OCI-LY1 (cell line): ENCODE data around the gene FAM32A.

Source experiments
- EZH2 ChIP-seq: fragments of 200-600 bp; sonication (generic), shearing (Covaris generic); IDR thresholded peaks from 2 replicates; pipeline ENCODE4 v1.8.0; 2017; ENCODE audit warnings: borderline replicate concordance, mixed run types, mild to moderate bottlenecking, antibody characterized with exemption, low read length, moderate library complexity, mixed read lengths
- TF ChIP-seq, protein P1 (sequence below): fragments of 200-600 bp; sonication (generic), shearing (Covaris generic); IDR thresholded peaks from 2 replicates; pipeline ENCODE4 v1.5.1; 2017; ENCODE audit warnings: mild to moderate bottlenecking, antibody characterized with exemption, low read length, moderate library complexity, mixed read lengths

DNA sequence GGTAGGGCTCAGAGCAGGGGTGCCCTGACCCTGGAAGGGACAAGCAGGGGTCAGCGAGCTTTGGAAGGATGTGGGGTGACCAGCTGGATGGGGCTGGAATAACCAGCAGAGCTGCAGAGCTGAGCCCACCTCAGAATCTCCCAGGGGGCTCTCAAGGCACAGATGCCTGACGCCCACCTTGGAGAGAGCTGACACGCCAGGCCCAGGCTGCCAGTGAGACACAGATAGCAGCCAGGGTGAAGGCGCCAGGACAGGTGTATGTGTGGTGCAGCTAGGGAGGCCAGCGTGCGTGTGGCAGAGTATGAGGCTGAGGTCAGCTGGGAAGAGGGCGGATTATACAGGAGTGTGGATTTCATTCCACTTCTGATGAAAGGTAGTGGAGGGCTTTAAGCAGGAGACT is 21.4 kb downstream of the FAM32A start:
- TF ChIP-seq, protein P1, sequence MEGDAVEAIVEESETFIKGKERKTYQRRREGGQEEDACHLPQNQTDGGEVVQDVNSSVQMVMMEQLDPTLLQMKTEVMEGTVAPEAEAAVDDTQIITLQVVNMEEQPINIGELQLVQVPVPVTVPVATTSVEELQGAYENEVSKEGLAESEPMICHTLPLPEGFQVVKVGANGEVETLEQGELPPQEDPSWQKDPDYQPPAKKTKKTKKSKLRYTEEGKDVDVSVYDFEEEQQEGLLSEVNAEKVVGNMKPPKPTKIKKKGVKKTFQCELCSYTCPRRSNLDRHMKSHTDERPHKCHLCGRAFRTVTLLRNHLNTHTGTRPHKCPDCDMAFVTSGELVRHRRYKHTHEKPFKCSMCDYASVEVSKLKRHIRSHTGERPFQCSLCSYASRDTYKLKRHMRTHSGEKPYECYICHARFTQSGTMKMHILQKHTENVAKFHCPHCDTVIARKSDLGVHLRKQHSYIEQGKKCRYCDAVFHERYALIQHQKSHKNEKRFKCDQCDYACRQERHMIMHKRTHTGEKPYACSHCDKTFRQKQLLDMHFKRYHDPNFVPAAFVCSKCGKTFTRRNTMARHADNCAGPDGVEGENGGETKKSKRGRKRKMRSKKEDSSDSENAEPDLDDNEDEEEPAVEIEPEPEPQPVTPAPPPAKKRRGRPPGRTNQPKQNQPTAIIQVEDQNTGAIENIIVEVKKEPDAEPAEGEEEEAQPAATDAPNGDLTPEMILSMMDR = no peak
- TF ChIP-seq EZH2 = no peak
